Testis (tissue), 3 donors: ENCODE results near the gene PGP. TPM values are rescaled to one million over a fixed set of nuclear protein-coding genes. Genes with fewer than 3 reads are reported as not detected.

Experiments
- DNase-seq: peaks from one replicate; pipeline ENCODE4 v3.0.0-alpha.2; 2019
- H3K27ac ChIP-seq, 2 donors: fragments of 200-600 bp; sonication (generic); one replicate each; pipeline ENCODE4 v1.5.1; 2019
- H3K27me3 ChIP-seq: fragments of 200-600 bp; sonication (generic); one replicate; pipeline ENCODE4 v1.5.1; 2019
- H3K36me3 ChIP-seq: fragments of 200-600 bp; sonication (generic); one replicate; pipeline ENCODE4 v1.5.1; 2017; ENCODE audit warnings: low read depth; ENCODE audit errors: missing control alignments
- H3K4me1 ChIP-seq: fragments of 200-600 bp; sonication (generic); one replicate; pipeline ENCODE4 v1.5.1; 2019
- H3K4me3 ChIP-seq, 2 donors: fragments of 200-600 bp; sonication (generic); one replicate each; pipeline ENCODE4 v1.5.1; 2017 to 2019
- H3K9me3 ChIP-seq: fragments of 200-600 bp; sonication (generic); one replicate; pipeline ENCODE4 v1.5.1; 2017
- POLR2A ChIP-seq: fragments of 450-650 bp; IDR thresholded peaks from one replicate; pipeline ENCODE4 v1.6.1; 2017; ENCODE audit warnings: antibody characterized with exemption, mild to moderate bottlenecking, moderate library complexity
- WGBS, 2 donors: methylation state at CpG; one replicate each; pipeline ENCODE4 v1.1.5; 2018; 5-methylcytosine and 5-hydroxymethylcytosine counted together
- intact Hi-C: fragments of 100-400 bp; cut with DNase I; formaldehyde crosslinking; loops from one replicate; pipeline ENCODE4 v1.15.1; 2023; ENCODE audit warnings: low total_unique reads
- polyA plus RNA-seq: library from polyadenylated mRNA; stranded (reverse); fragments of 350-450 nt; fragmentation: Illumina TruSeq; extraction: RNeasy Lipid Tissue Mini Kit (QIAGEN cat#74804); gene quantifications from one replicate; pipeline ENCODE4 v1.2.3, GENCODE V29; 2014; ENCODE audit warnings: low read depth, low replicate concordance; ENCODE audit not compliant: insufficient read depth
- total RNA-seq, 2 donors: library from RNA; depleted of rRNA; stranded (reverse); fragments of >200 nt; gene quantifications; one replicate each; pipeline ENCODE4 v1.2.3, GENCODE V29; 2016
- TF ChIP-seq, protein P1 (sequence below), 3 experiments: fragments of 450-650 bp in 2 of 3; fragments of 200-600 bp in 1 of 3; sonication (generic) in 1 of 3; IDR thresholded peaks; one replicate each; pipeline ENCODE4 v1.5.1; 2016 to 2019; ENCODE audit warnings: antibody characterized with exemption in 3 of 3, mild to moderate bottlenecking in 2 of 3, moderate library complexity in 1 of 3

The PGP gene
- total and polyA plus RNA-seq, 3 donors from 2014 or later: 50.0 to 118 (median 56.3) TPM

DNA sequence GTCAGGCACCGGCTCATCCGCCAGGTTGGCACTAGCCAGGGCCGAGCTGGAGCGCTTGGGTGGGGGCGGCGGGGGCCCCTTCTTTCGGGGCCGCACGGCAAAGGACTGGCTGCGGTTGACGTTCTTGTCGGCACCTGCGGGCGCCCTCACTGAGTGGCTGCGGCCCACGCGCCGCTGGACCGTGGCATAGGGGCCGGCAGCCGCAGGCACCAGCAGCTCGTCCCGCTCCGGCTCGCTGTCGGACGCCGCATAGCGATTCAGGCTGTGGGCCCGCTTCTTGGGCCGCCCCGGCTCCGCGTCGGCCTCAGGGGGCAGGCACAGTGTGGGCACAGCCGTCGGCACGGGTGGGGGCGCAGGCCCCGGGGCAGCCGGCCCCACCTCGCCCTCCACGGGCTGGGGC lies 34.2 kb downstream of the PGP start:
- H3K4me1 ChIP-seq: no peaks in the 10 kb centered on the region
- H3K27me3 ChIP-seq: no peaks in the 10 kb centered on the region
- H3K9me3 ChIP-seq: no peaks in the 10 kb centered on the region
- TF ChIP-seq POLR2A: no peak
- TF ChIP-seq, protein P1, sequence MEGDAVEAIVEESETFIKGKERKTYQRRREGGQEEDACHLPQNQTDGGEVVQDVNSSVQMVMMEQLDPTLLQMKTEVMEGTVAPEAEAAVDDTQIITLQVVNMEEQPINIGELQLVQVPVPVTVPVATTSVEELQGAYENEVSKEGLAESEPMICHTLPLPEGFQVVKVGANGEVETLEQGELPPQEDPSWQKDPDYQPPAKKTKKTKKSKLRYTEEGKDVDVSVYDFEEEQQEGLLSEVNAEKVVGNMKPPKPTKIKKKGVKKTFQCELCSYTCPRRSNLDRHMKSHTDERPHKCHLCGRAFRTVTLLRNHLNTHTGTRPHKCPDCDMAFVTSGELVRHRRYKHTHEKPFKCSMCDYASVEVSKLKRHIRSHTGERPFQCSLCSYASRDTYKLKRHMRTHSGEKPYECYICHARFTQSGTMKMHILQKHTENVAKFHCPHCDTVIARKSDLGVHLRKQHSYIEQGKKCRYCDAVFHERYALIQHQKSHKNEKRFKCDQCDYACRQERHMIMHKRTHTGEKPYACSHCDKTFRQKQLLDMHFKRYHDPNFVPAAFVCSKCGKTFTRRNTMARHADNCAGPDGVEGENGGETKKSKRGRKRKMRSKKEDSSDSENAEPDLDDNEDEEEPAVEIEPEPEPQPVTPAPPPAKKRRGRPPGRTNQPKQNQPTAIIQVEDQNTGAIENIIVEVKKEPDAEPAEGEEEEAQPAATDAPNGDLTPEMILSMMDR (IDR thresholded peaks at IDR 0.05): no peak
- WGBS, 2 donors: 92 to 96% methylated on average over 5 to 41 of the region's 43 CpGs
- no peak for DNase-seq
- no peak overlapping the region for H3K27ac ChIP-seq
- intact Hi-C loops: no loop called here
- no peak overlapping the region for H3K4me3 ChIP-seq
- no peaks in the 10 kb centered on the region for H3K36me3 ChIP-seq

DNA sequence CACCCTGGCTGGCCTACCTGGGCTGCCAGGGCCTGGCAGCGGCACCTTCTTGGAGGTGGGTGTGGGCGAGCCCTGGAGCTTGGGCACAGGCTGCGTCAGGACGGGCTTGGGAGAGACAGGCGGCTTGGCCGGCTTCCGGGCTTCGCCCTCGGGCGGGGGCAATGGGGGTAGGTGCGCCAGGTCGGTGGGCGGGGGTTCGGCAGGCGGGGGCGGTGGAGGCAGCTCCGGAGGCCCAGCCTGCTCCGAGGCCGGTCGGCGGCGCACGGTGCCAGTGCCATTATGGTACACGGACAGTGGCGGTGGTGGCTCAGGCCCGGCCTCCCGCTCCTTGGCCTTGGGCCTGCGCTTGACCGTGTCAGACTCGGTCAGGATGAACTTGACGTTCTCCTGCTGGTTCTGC lies 35.1 kb downstream of the PGP start:
- Histone ChIP-seq H3K36me3 (no peaks in the 10 kb centered on the region), H3K9me3 (no peaks in the 10 kb centered on the region), H3K27ac (no peak overlapping the region), H3K4me1 (no peaks in the 10 kb centered on the region), H3K4me3 (no peak overlapping the region), H3K27me3 (no peaks in the 10 kb centered on the region)
- 73 to 84% methylated on average over 15 to 29 of the region's 31 CpGs for WGBS, 2 donors
- DNase-seq: no peak
- TF ChIP-seq POLR2A: no peak
- TF ChIP-seq, protein P1 (IDR thresholded peaks at IDR 0.05): no peak
- intact Hi-C loops: no loop called here

- no peaks in the 10 kb centered on the region for H3K27me3 ChIP-seq
- no peaks in the 10 kb centered on the region for H3K4me1 ChIP-seq
- WGBS, 2 donors: 36% methylated on average over 49 of the region's 50 CpGs; no CpG with 5 or more reads in 1 of the 2 donors
- H3K4me3 ChIP-seq: no peak overlapping the region
- H3K9me3 ChIP-seq: no peaks in the 10 kb centered on the region
- no peaks in the 10 kb centered on the region for H3K36me3 ChIP-seq
- no peak for DNase-seq
- H3K27ac ChIP-seq: no peak overlapping the region
- intact Hi-C loops: no loop called here
- TF ChIP-seq, protein P1 (IDR thresholded peaks at IDR 0.05): no peak
- TF ChIP-seq POLR2A: no peak
Measured at GRCh38 chr16:2179107-2179501, 35.5 kb downstream of the PGP start.

GRCh38 chr16:2178321-2179106 lies 36.1 kb downstream of the PGP start:
- H3K27me3 ChIP-seq: no peaks in the 10 kb centered on the region
- peak; percentile 71 for DNase-seq
- H3K36me3 ChIP-seq: no peaks in the 10 kb centered on the region

More at GRCh38 chr16:2178321-2179106, 36.1 kb downstream of the PGP start:
- intact Hi-C loops: no loop called here
- TF ChIP-seq, protein P1 (IDR thresholded peaks at IDR 0.05): no peak
- TF ChIP-seq POLR2A: no peak
- Histone ChIP-seq H3K27ac (no peak overlapping the region), H3K9me3 (no peaks in the 10 kb centered on the region), H3K4me3 (peak overlapping the region; percentile 24 to 38), H3K4me1 (no peaks in the 10 kb centered on the region)
- WGBS, 2 donors: 9 to 33% methylated on average over 7 to 101 of the region's 106 CpGs
